Spleen (tissue), 11 donors: Measurements from ENCODE around the gene SNAPIN. TPM values are rescaled to one million over a fixed set of nuclear protein-coding genes. Genes with fewer than 3 reads are reported as not detected.

Experiments used
- DNase-seq: peaks from one replicate; pipeline ENCODE4 v3.0.0-alpha.2; 2020
- H3K27ac ChIP-seq, 8 donors: fragments of 200-600 bp; sonication (generic) in 7 of 8; 1 replicate in 4 of 8; 2 replicates in 4 of 8; pipeline versions ENCODE4 v1.5.0 to v1.8.0; 2016 to 2021; ENCODE audit warnings: inconsistent platforms in 4 of 8, mild to moderate bottlenecking in 4 of 8, moderate library complexity in 1 of 8
- H3K27me3 ChIP-seq, 7 donors: fragments of 200-600 bp; sonication (generic) in 6 of 7; replicated peaks in 1 of 7; 1 replicate in 4 of 7; 2 replicates in 3 of 7; pipeline versions ENCODE4 v1.5.0 to v1.8.0; 2016 to 2021; ENCODE audit warnings: inconsistent platforms in 3 of 7, mild to moderate bottlenecking in 1 of 7
- H3K36me3 ChIP-seq, 6 donors: fragments of 200-600 bp; sonication (generic) in 5 of 6; 1 replicate in 4 of 6; 2 replicates in 2 of 6; pipeline versions ENCODE4 v1.5.0 to v1.8.0; 2016 to 2021; ENCODE audit warnings: inconsistent platforms in 2 of 6
- H3K4me1 ChIP-seq, 6 donors: fragments of 200-600 bp; sonication (generic) in 5 of 6; 1 replicate in 3 of 6; 2 replicates in 3 of 6; pipeline versions ENCODE4 v1.5.0 to v1.8.0; 2016 to 2021; ENCODE audit warnings: inconsistent platforms in 3 of 6
- H3K4me3 ChIP-seq, 8 donors: fragments of 200-600 bp; sonication (generic) in 7 of 8; 1 replicate in 4 of 8; 2 replicates in 4 of 8; pipeline versions ENCODE4 v1.5.0 to v1.8.0; 2016 to 2021; ENCODE audit warnings: inconsistent platforms in 4 of 8, mild to moderate bottlenecking in 4 of 8, moderate library complexity in 2 of 8
- H3K9me3 ChIP-seq, 8 donors: fragments of 200-600 bp; sonication (generic) in 7 of 8; 1 replicate in 4 of 8; 2 replicates in 4 of 8; pipeline versions ENCODE4 v1.5.0 to v1.8.0; 2016 to 2021; ENCODE audit warnings: inconsistent platforms in 4 of 8
- CTCF ChIP-seq, 11 experiments: fragments of 200-600 bp in 7 of 11; fragments of 450-650 bp in 4 of 11; sonication (generic) in 4 of 11; IDR thresholded peaks in 8 of 11; conservative IDR thresholded peaks in 3 of 11; 1 replicate in 7 of 11; 2 replicates in 4 of 11; pipeline versions ENCODE4 v1.4.0 to v1.8.0; 2016 to 2021; ENCODE audit warnings: antibody characterized with exemption in 11 of 11, inconsistent platforms in 4 of 11, mild to moderate bottlenecking in 1 of 11
- POLR2A ChIP-seq, 3 donors: fragments of 450-650 bp; IDR thresholded peaks; one replicate each; pipeline ENCODE4 v1.5.1; 2017; ENCODE audit warnings: antibody characterized with exemption in 3 of 3, mild to moderate bottlenecking in 1 of 3
- POLR2AphosphoS5 ChIP-seq, 3 donors: sonication (generic); formaldehyde crosslinking; IDR thresholded peaks; one replicate each; pipeline ENCODE4 v1.5.1; 2017; ENCODE audit warnings: antibody characterized with exemption in 3 of 3
- WGBS, 5 donors: extraction: QIAGEN DNeasy Blood & Tissue Kit in 3 of 5; methylation state at CpG; one replicate each; pipeline versions ENCODE4 v1.1.5 to v1.1.7; 2013 to 2018; 5-methylcytosine and 5-hydroxymethylcytosine counted together
- intact Hi-C: fragments of 100-400 bp; cut with DNase I; formaldehyde crosslinking; loops from one replicate; pipeline ENCODE4 v1.15.0; 2023; ENCODE audit warnings: low total_unique reads
- polyA plus RNA-seq, 3 donors: library from polyadenylated mRNA; stranded (reverse); fragments of 200-250 nt; gene quantifications; one replicate each; pipeline ENCODE4 v1.2.1, GENCODE V29; 2013
- total RNA-seq, 7 donors: library from RNA; depleted of rRNA in 3 of 7; stranded (reverse); fragments of >200 nt in 3 of 7; fragmentation: NEBNext Ultra II Directional in 4 of 7; extraction: Animal tissue kit (Norgen Biotek cat#: 25700) in 4 of 7; gene quantifications; one replicate each; pipeline versions ENCODE4 v1.1.0 to v1.2.1, GENCODE V29; 2016 to 2021
- donor health status: healthy with polysubstance abuse.
- donor health status: DM: no; HTN: no; CAD: no; lungs with moderate emphysema.
- donor health status: DM: no; HTN: no; CAD: no.
- donor health status: Bipolar disorder and iron deficiency.
- donor health status: healthy.
- donor health status: DM: no; HTN: no; CAD: no.
- donor health status: DM: yes; HTN: yes; CAD: no.

Gene SNAPIN
- total and polyA plus RNA-seq, 10 donors: 26.3 to 60.7 (median 38.3) TPM

- 83 to 100% (median 93%) methylated on average over 1 to 2 of the region's 2 CpGs for WGBS, 5 donors
- no peaks in the 10 kb centered on the region for H3K9me3 ChIP-seq
- H3K4me1 ChIP-seq: peaks cover 14 to 66% (median 38%) of the 10 kb centered on the region in 6 donors
- DNase-seq: no peak
- peaks cover 0 to 14% (median 0%) of the 10 kb centered on the region in 6 donors for H3K36me3 ChIP-seq
- peak overlapping the region in 2 of 8 donors; percentile 46 to 90 for H3K27ac ChIP-seq
- no peaks in the 10 kb centered on the region for H3K27me3 ChIP-seq
- TF ChIP-seq POLR2A (IDR thresholded peaks at IDR 0.05) (no peak), CTCF (IDR thresholded peaks at IDR 0.05 in 8 of 11, conservative IDR thresholded peaks at IDR 0.05 in 3 of 11) (no peak), POLR2AphosphoS5 (IDR thresholded peaks at IDR 0.05) (no peak)
- no peak overlapping the region for H3K4me3 ChIP-seq
- intact Hi-C loops: loop anchor here (5.0 kb wide), 1 partner anchor 43 kb away; no protein-coding TSS in a partner anchor
Observed at GRCh38 chr1:153615406-153615805, 43.1 kb upstream of the SNAPIN start.

GRCh38 chr1:153616144-153616916 is 42.2 kb upstream of the SNAPIN start, which contains the start of gene S100A14:
S100A14 (minus strand) TSS chr1:153616325; CDS start chr1:153615858, 467 bp downstream.
- no peak within 1 kb of the TSS for H3K4me3 ChIP-seq
- peaks cover 12 to 57% (median 34%) of the 10 kb centered on the region in 6 donors for H3K4me1 ChIP-seq
- no peaks in the 10 kb centered on the region for H3K27me3 ChIP-seq
- H3K9me3 ChIP-seq: no peaks in the 10 kb centered on the region
- peak; percentile 70 for DNase-seq
- H3K27ac ChIP-seq: peak within 1 kb of the TSS in 7 of 8 donors; percentile 22 to 90 (median 48)
- H3K36me3 ChIP-seq: peaks cover 0 to 14% (median 0%) of the 10 kb centered on the region in 6 donors
- intact Hi-C loops: loop anchor here (5.0 kb wide), 1 partner anchor 44 kb away; no protein-coding TSS in a partner anchor
- TF ChIP-seq POLR2A (IDR thresholded peaks at IDR 0.05) (no peak), CTCF (IDR thresholded peaks at IDR 0.05 in 8 of 11, conservative IDR thresholded peaks at IDR 0.05 in 3 of 11) (no peak), POLR2AphosphoS5 (IDR thresholded peaks at IDR 0.05) (peak in 1 of 3 donors; percentile 26)
- 57 to 74% (median 72%) methylated on average over 9 to 10 of the region's 10 CpGs for WGBS, 5 donors

GRCh38 chr1:153616917-153617311 is 41.6 kb upstream of the SNAPIN start:
- Histone ChIP-seq H3K27ac (peak overlapping the region in 7 of 8 donors; percentile 22 to 90 (median 48)), H3K4me1 (peaks cover 12 to 55% (median 34%) of the 10 kb centered on the region in 6 donors), H3K27me3 (no peaks in the 10 kb centered on the region), H3K9me3 (no peaks in the 10 kb centered on the region), H3K36me3 (peaks cover 0 to 14% (median 0%) of the 10 kb centered on the region in 6 donors), H3K4me3 (no peak overlapping the region)
- 55 to 90% (median 75%) methylated on average over 4 to 5 of the region's 5 CpGs for whole genome bisulfite sequencing, 5 donors
- DNase-seq: no peak
- no peak for TF ChIP-seq CTCF (IDR thresholded peaks at IDR 0.05 in 8 of 11, conservative IDR thresholded peaks at IDR 0.05 in 3 of 11)
- no peak for TF ChIP-seq POLR2AphosphoS5 (IDR thresholded peaks at IDR 0.05)
- TF ChIP-seq POLR2A (IDR thresholded peaks at IDR 0.05): no peak
- intact Hi-C loops: loop anchor here (5.0 kb wide), 1 partner anchor 45 kb away; no protein-coding TSS in a partner anchor

- intact Hi-C loops: loop anchor here (5.0 kb wide), 1 partner anchor 45 kb away; no protein-coding TSS in a partner anchor
- Histone ChIP-seq H3K27ac (peak overlapping the region in 7 of 8 donors; percentile 32 to 90 (median 48)), H3K9me3 (no peaks in the 10 kb centered on the region), H3K4me1 (peaks cover 12 to 56% (median 35%) of the 10 kb centered on the region in 6 donors), H3K36me3 (peaks cover 0 to 17% (median 0%) of the 10 kb centered on the region in 6 donors), H3K4me3 (peak overlapping the region in 1 of 8 donors; percentile 4), H3K27me3 (no peaks in the 10 kb centered on the region)
- peak; percentile 95 for DNase-seq
- TF ChIP-seq POLR2A (IDR thresholded peaks at IDR 0.05) (no peak), POLR2AphosphoS5 (IDR thresholded peaks at IDR 0.05) (peak; percentile 57 to 81 (median 77)), CTCF (IDR thresholded peaks at IDR 0.05 in 8 of 11, conservative IDR thresholded peaks at IDR 0.05 in 3 of 11) (peak in 9 of 11 experiments; percentile 51 to 90 (median 76))
- WGBS, 5 donors: 3 to 82% (median 35%) methylated on average over 6 of the region's 6 CpGs
Observed at GRCh38 chr1:153617663-153618062, 40.8 kb upstream of the SNAPIN start.
